HG02884 (cell line): ENCODE measurements around the gene SAP30.

Source experiments
- ATAC-seq: cut with Tn5 transposase; IDR thresholded peaks from one replicate; pipeline ENCODE4 v1.9.1; 2021; ENCODE audit warnings: mild to moderate bottlenecking, moderate library complexity; ENCODE audit not compliant: unreplicated experiment

SAP30 gene

DNA sequence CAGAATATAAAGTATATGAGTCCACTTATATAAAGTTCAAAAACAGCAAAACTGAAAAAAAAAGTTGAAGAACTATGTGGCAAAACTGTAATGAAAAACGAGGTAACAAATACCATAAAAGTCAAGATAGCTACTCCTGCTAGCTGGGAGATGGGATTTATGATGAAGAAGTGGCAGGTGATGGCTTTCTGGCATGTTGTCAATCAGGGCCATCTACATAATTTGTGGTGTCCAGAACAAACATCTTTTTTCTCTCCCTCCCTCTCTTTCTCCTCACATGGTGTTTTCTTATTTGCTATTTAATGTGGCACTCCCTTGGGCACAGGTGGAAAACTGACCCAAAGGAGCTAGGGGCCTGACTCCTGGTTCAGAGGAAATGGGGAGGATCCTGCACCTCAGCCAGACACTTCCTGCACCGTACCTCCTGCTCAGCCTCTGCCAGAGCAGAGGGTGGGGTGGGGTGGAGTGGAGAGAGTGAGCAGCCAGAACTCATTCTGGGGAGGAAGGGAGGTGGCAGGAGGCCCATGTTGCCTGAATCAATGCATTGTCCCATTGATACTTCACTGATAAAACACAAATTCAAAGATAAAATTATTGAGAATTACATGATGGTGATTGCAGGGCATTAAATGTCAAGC lies 5.3 kb upstream of the SAP30 start:
- no peak for ATAC-seq

GRCh38 chr4:173367285-173367684 lies 3.5 kb upstream of the SAP30 start:
- peak; percentile 16 for ATAC-seq

- ATAC-seq: no peak
These were observed 2.8 kb upstream of the SAP30 start for GRCh38 chr4:173367946-173368345.

DNA sequence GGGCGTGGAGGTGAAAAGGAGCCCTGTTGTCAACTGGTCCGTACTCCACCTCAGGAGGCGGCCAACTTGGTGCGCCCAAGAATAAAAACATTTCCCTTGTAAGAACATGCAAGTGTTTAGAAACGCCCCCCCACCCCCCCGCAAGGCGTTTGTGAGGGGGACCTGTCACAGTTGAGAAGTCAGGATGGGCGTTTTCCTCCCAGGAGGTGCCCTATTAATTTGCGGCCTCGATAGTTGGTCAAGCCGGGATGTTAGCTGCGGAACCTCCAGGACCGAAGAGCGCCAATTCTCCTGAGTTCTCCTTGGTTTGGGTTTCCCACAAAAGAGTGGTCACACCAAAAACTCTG lies 651 bp upstream of the SAP30 start:
- peak; percentile 2 for ATAC-seq

- peak; percentile 12 for ATAC-seq
These were observed 788 bp downstream of the SAP30 start for GRCh38 chr4:173371292-173372192.

- no peak for ATAC-seq
These were observed 3.8 kb downstream of the SAP30 start for GRCh38 chr4:173374588-173374987.

GRCh38 chr4:173379929-173380328 lies 9.2 kb downstream of the SAP30 start:
- no peak for ATAC-seq

- ATAC-seq: peak; percentile 58
These were observed 10.2 kb downstream of the SAP30 start for GRCh38 chr4:173380987-173381386.

- no peak for ATAC-seq
These were observed 10.9 kb downstream of the SAP30 start for GRCh38 chr4:173381610-173382009.

- ATAC-seq: no peak
These were observed 11.6 kb downstream of the SAP30 start for GRCh38 chr4:173382349-173382748.

GRCh38 chr4:173386751-173387150 lies 16.0 kb downstream of the SAP30 start:
- no peak for ATAC-seq

GRCh38 chr4:173391701-173392100 lies 20.9 kb downstream of the SAP30 start:
- ATAC-seq: no peak

DNA sequence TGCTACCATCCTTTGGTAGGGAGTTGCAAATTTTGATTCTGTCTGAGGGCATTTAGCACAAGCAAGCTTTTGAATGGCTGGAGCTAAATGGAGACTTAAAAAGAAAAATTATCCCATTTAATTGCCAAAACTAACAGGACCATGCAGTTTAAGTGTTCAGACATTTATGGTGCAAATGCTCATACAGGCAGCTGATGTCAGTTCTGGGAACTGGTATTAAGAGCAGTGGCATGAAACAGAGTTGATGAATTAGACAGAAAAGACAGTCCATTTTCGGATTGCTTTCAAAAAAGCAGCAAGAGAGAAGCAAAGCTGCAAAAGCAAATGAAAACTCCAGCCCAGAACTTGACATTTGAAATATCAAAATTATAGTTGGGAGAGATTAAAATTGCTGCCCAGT lies 26.9 kb downstream of the SAP30 start:
- ATAC-seq: no peak

- no peak for ATAC-seq
These were observed 27.5 kb downstream of the SAP30 start for GRCh38 chr4:173398220-173398619.

- ATAC-seq: no peak
These were observed 28.1 kb downstream of the SAP30 start, which contains the start of gene SCRG1 for GRCh38 chr4:173398779-173399415. SCRG1 (minus strand) TSS chr4:173399116; CDS start chr4:173391414, 7,702 bp downstream.

DNA sequence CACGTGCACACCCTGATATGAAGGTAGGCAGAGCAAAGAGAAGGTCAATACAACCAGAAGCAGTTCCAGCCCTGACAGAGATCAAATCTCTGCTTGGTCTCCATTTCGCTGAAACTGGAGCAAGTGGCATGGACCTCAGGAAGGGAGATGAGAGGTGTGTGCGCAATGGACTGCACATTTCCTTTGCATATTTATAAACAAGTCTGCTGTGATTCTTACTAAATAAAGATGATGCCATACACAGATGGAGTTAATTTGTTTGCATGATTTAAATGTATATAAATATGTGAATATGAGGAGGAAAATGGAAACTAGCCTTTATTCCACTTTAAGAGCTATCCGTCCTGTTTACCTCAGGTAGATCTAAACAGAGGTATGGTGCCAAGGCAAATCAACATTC lies 30.3 kb downstream of the SAP30 start:
- ATAC-seq: no peak

GRCh38 chr4:173403051-173403450 lies 32.3 kb downstream of the SAP30 start:
- no peak for ATAC-seq

DNA sequence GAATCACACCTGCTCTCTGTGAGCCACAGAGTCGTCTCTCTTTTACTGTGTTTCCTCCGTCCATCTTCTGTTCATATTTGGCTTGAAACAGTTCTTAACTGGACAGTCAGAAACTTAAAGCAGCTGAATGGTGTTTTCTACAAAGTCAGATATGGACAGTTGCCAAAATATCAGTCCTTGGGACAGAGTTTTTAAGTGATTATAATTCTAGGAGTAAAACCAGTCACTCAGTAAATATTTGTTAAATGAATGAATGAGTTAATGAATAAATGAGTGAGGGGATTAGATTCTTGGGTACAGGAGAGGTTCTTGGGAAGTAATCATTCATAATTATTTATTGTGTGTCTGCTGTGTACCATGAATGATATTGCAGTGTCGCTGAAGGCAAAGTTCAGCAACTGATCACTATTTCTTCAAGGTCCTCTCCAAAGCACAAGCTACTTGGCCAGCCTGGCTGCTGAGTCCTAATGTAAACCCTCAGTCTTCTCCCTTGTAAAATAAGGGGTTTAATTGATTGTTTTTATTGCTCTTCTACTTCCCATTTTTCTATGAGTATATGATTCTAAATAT lies 33.6 kb downstream of the SAP30 start:
- no peak for ATAC-seq

GRCh38 chr4:173405840-173406606 lies 35.3 kb downstream of the SAP30 start:
- ATAC-seq: peak; percentile 82

- no peak for ATAC-seq
These were observed 39.3 kb downstream of the SAP30 start for GRCh38 chr4:173410079-173410478.
